Upper lobe of right lung (tissue), 1 donor: ENCODE results near the gene MPI. TPM values are rescaled to one million over a fixed set of nuclear protein-coding genes. Genes with fewer than 3 reads are reported as not detected.
"Not testable (repeated sequence)": the region's sequence is repeated elsewhere in the genome, so short reads cannot be mapped to it uniquely, and the experiment has no call there.

Experiments used
- ATAC-seq: fragments of 200-7000 bp; cut with Tn5 transposase; one replicate; pipeline ENCODE4 v1.9.1; 2020; ENCODE audit warnings: mild to moderate bottlenecking, moderate library complexity
- DNase-seq: peaks from one replicate; pipeline ENCODE4 v3.0.0-alpha.2; 2020
- H3K27ac ChIP-seq: fragments of 200-600 bp; one replicate; pipeline ENCODE4 v1.8.0; 2022
- H3K27me3 ChIP-seq: fragments of 200-600 bp; one replicate; pipeline ENCODE4 v1.8.0; 2022; ENCODE audit warnings: mild to moderate bottlenecking
- H3K36me3 ChIP-seq: fragments of 200-600 bp; one replicate; pipeline ENCODE4 v1.8.0; 2022
- H3K4me1 ChIP-seq: fragments of 200-600 bp; one replicate; pipeline ENCODE4 v1.8.0; 2022
- H3K4me3 ChIP-seq: fragments of 200-600 bp; one replicate; pipeline ENCODE4 v1.8.0; 2022; ENCODE audit warnings: mild to moderate bottlenecking
- H3K9me3 ChIP-seq: fragments of 200-600 bp; one replicate; pipeline ENCODE4 v1.8.0; 2022
- intact Hi-C: fragments of 100-400 bp; cut with DNase I; formaldehyde crosslinking; loops from one replicate; pipeline ENCODE4 v1.11.0; 2022
- total RNA-seq: library from RNA; stranded (reverse); fragmentation: NEBNext Ultra II Directional; extraction: Animal tissue kit (Norgen Biotek cat#: 25700); gene quantifications from one replicate; pipeline ENCODE4 v1.2.1, GENCODE V29; 2021
- TF ChIP-seq, protein P1 (sequence below): fragments of 200-600 bp; IDR thresholded peaks from one replicate; pipeline ENCODE4 v1.8.0; 2022; ENCODE audit warnings: antibody characterized with exemption
- donor health status: DM: no; HTN: yes; CAD: no; lungs with severe emphysema.

The MPI gene
- total RNA-seq, 1 donor from 2014 or later: 26.7 TPM

GRCh38 chr15:74928771-74929198 lies 38.9 kb downstream of the MPI start:
- H3K4me1 ChIP-seq: peaks cover 4% of the 10 kb centered on the region
- no peak for DNase-seq
- no peaks in the 10 kb centered on the region for H3K9me3 ChIP-seq
- no peak overlapping the region for H3K4me3 ChIP-seq
- intact Hi-C loops: no loop called here
- peaks cover 74% of the 10 kb centered on the region for H3K36me3 ChIP-seq
- H3K27ac ChIP-seq: no peak overlapping the region
- ATAC-seq: no peak
- TF ChIP-seq, protein P1, sequence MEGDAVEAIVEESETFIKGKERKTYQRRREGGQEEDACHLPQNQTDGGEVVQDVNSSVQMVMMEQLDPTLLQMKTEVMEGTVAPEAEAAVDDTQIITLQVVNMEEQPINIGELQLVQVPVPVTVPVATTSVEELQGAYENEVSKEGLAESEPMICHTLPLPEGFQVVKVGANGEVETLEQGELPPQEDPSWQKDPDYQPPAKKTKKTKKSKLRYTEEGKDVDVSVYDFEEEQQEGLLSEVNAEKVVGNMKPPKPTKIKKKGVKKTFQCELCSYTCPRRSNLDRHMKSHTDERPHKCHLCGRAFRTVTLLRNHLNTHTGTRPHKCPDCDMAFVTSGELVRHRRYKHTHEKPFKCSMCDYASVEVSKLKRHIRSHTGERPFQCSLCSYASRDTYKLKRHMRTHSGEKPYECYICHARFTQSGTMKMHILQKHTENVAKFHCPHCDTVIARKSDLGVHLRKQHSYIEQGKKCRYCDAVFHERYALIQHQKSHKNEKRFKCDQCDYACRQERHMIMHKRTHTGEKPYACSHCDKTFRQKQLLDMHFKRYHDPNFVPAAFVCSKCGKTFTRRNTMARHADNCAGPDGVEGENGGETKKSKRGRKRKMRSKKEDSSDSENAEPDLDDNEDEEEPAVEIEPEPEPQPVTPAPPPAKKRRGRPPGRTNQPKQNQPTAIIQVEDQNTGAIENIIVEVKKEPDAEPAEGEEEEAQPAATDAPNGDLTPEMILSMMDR: no peak
- no peaks in the 10 kb centered on the region for H3K27me3 ChIP-seq

DNA sequence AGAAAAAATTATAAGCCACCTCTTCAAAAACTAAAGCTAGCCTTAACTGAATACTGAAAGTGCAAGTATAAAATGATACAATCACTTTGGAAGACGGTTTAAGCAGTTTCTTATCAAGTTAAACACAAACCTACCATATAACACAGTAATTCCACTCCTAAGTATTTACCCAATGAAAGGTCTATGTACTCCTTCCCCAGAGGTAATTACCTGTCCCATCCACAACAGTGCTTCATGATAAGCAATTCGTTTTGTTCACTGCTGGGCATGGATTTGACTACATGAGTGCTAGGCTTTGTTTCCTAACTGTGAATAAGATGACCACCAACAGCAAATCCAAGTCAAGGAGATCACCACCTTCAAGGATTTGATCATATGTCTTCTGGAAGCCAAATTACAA lies 43.7 kb downstream of the MPI start:
- DNase-seq (no peak), ATAC-seq (no peak)
- no peaks in the 10 kb centered on the region for H3K9me3 ChIP-seq
- H3K4me3 ChIP-seq: no peak overlapping the region
- peaks cover 29% of the 10 kb centered on the region for H3K4me1 ChIP-seq
- TF ChIP-seq, protein P1: no peak
- H3K27me3 ChIP-seq: no peaks in the 10 kb centered on the region
- no peak overlapping the region for H3K27ac ChIP-seq
- intact Hi-C loops: no loop called here
- peaks cover 27% of the 10 kb centered on the region for H3K36me3 ChIP-seq

GRCh38 chr15:74935193-74935592 lies 45.4 kb downstream of the MPI start:
- Histone ChIP-seq H3K4me1 (peaks cover 29% of the 10 kb centered on the region), H3K36me3 (peaks cover 12% of the 10 kb centered on the region)
- H3K4me3 ChIP-seq, ATAC-seq, H3K27me3 ChIP-seq, H3K9me3 ChIP-seq, intact Hi-C loops, H3K27ac ChIP-seq: not testable (repeated sequence)
- DNase-seq: peak; percentile 52

DNA sequence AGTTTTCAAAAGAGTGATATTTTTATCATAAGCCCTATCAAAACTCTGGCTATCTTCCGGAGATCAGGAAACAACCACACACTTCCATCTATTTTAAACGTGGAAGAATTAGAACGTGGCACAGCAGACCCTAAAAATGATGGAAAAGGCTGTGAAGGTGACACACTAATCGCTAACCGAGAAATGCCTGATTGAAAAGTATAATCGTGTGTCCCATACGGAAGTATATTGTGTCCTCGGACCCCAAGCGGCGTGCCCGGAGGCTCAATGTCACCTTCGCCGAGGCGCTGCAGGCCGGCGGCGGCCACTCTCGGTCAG lies 47.4 kb downstream of the MPI start:
- Histone ChIP-seq H3K9me3 (no peaks in the 10 kb centered on the region), H3K27ac (peak overlapping the region; percentile 91), H3K36me3 (no peaks in the 10 kb centered on the region), H3K4me1 (peaks cover 29% of the 10 kb centered on the region), H3K27me3 (no peaks in the 10 kb centered on the region), H3K4me3 (peak overlapping the region; percentile 86)
- ATAC-seq: no peak
- TF ChIP-seq, protein P1: no peak
- no peak for DNase-seq
- intact Hi-C loops: no loop called here

DNA sequence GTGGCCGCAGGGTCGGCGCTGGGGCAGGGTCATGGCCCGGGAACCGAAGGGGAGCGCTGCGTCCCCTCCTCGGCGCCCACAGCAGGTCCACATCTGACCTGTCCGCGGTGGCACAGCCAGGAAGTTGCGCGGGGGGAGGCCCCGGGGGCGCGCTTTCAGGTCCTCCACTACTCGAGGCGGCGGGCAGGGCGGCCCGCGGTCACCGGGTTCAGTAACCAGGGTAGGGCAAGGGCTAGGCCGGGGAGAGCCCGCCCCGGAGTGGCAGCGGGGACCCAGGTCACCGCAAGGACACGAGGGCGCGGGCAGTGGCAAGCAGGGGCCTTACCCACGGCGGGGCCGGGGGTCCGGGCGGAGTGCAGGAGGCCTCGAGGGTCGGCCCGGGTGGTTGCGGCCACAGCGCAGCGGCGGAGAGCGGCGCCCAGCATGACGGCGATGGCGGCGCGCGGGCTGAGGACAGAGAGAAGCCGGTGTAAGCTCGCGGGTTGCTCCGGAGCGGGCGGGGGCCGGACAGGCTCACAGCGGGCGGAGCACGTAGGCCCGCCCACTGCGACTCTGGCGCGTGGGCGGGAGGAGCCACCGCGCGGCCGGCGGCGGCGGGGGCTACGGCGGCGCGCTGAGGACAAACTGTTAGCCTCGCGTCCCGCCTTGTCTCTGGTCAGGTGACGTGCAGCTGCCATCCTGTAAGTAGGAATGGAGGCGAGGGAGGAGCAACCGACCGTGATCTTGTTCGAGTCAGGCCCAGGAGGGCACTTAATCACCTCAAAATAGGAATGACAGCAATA lies 47.9 kb downstream of the MPI start, which contains the start of gene COX5A:
Gene COX5A (minus strand): TSS at position 484 of the 782 bp plus-strand sequence. CDS start 59 bp downstream, at position 425.
- Histone ChIP-seq H3K9me3 (no peaks in the 10 kb centered on the region), H3K27ac (peak within 1 kb of the TSS; percentile 91), H3K27me3 (no peaks in the 10 kb centered on the region), H3K36me3 (no peaks in the 10 kb centered on the region), H3K4me3 (peak within 1 kb of the TSS; percentile 86), H3K4me1 (peaks cover 29% of the 10 kb centered on the region)
- TF ChIP-seq, protein P1: no peak
- intact Hi-C loops: no loop called here
- DNase-seq: peak; percentile 97
- ATAC-seq: peak; percentile 99

GRCh38 chr15:74950078-74950908 lies 60.5 kb downstream of the MPI start:
- TF ChIP-seq, protein P1: peak; percentile 99
- ATAC-seq (peak; percentile 93), DNase-seq (no peak)
- Histone ChIP-seq H3K36me3 (no peaks in the 10 kb centered on the region), H3K27me3 (no peaks in the 10 kb centered on the region), H3K4me1 (peaks cover 20% of the 10 kb centered on the region), H3K4me3 (no peak overlapping the region), H3K9me3 (no peaks in the 10 kb centered on the region), H3K27ac (no peak overlapping the region)
- intact Hi-C loops: no loop called here
